Measurements from ENCODE around the gene LIMD2. TPM values are rescaled to one million over a fixed set of nuclear protein-coding genes. Genes with fewer than 3 reads are reported as not detected.

Gene LIMD2
- total and polyA plus RNA-seq, 2 of the 8 experiments (the other 6 are each of a cell fraction or from before 2014, with no cell fraction given): 72.0 to 77.2 TPM

DNA sequence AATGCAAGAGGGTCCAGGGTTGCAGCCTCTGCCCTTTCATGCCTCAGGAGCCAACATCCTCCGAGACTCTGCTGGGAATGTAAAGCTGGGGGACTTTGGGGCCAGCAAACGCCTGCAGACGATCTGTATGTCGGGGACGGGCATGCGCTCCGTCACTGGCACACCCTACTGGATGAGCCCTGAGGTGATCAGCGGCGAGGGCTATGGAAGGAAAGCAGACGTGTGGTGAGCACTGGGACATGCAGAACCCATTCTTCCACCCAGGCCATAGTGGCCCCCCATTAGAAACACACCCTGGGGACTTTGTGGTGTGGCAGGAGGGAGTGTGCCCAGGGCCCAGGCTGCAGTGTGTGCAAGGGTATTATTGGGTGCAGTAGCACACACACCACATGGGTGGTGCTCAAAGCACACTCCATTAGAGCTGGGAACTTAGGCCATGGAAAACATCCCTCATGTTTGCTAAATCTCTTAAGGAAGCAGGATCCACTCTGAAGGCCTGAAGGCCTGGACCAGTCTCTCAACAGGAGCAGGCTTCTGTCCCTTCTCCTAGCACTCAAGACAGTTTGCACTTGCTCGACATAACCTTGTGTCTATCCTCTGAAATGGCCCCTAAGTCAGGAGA, 7.6 kb downstream of the LIMD2 start:
- H3K9ac ChIP-seq (replicated peaks in 1 of 4; ENCODE audit: extremely low read depth in 1 of 4, low read depth in 3 of 4, low read length in 3 of 4): no peak overlapping the region
- no peak overlapping the region for H3K14ac ChIP-seq (ENCODE audit: insufficient read length)
- FAIRE-seq (no peak), DNase-seq (ENCODE audit: low read depth in 1 of 2, low spot score in 2 of 2) (no peak)
- no peak overlapping the region for H2BK15ac ChIP-seq (ENCODE audit: low read length)
- no peaks in the 10 kb centered on the region for H3K79me1 ChIP-seq (ENCODE audit: low read depth, low read length)
- no peak overlapping the region for H3K4me3 ChIP-seq (ENCODE audit: extremely low read depth in 1 of 4, insufficient read depth in 2 of 4, low read depth in 3 of 4, low read length in 4 of 4)
- H3K36me3 ChIP-seq (ENCODE audit: control insufficient read depth in 2 of 4, insufficient read depth in 4 of 4, low read length in 3 of 4): peaks cover 4 to 17% (median 9%) of the 10 kb centered on the region in 4 experiments; a peak in 5 of 8 replicates
- H3K18ac ChIP-seq (ENCODE audit: extremely low read depth, low read length): no peak overlapping the region
- no peak overlapping the region for H2BK120ac ChIP-seq (replicated peaks; ENCODE audit: low read depth, low read length)
- no peaks in the 10 kb centered on the region for H3K9me3 ChIP-seq (ENCODE audit: insufficient read depth in 2 of 2, low read depth in 1 of 2, low read length in 1 of 2)
- no peak overlapping the region for H3K27ac ChIP-seq (ENCODE audit: low read depth, low read length)
- H4K8ac ChIP-seq (ENCODE audit: extremely low read depth, insufficient read depth, low read length): no peak overlapping the region
- no peak overlapping the region for H2AFZ ChIP-seq (ENCODE audit: low read length)
- no peak overlapping the region for H2BK12ac ChIP-seq (ENCODE audit: low read depth, low read length)
- no peak overlapping the region for H3K56ac ChIP-seq (replicated peaks; ENCODE audit: insufficient read length, low read depth, low read length)
- H4K91ac ChIP-seq (replicated peaks; ENCODE audit: insufficient read length, low read length): no peak overlapping the region
- H3K79me2 ChIP-seq (ENCODE audit: control insufficient read depth in 1 of 2, insufficient read depth in 2 of 2, low read length in 2 of 2): no peaks in the 10 kb centered on the region
- H3K23ac ChIP-seq (ENCODE audit: insufficient read length): no peak overlapping the region
- no peaks in the 10 kb centered on the region for H3K23me2 ChIP-seq (ENCODE audit: low read depth, low read length)
- 89% methylated on average over 11 of the region's 11 CpGs; no CpG with 5 or more reads in 1 of the 2 experiments for WGBS, 2 experiments (ENCODE audit: extremely low coverage in 1 of 2, insufficient coverage in 1 of 2, insufficient read length in 1 of 2, insufficient replicate concordance in 2 of 2, low coverage in 1 of 2, low lambda C conversion rate in 2 of 2, missing lambda C conversion rate in 1 of 2)
- peaks cover 2 to 3% of the 10 kb centered on the region in 2 experiments for H4K20me1 ChIP-seq (replicated peaks in 1 of 2; ENCODE audit: control insufficient read depth in 1 of 2, insufficient read depth in 2 of 2, low read length in 2 of 2)
- H2BK20ac ChIP-seq (ENCODE audit: low read length): no peak overlapping the region
- ChIA-PET POLR2A (ENCODE audit: partially characterized antibody) (interaction anchor here (1.7 kb wide), 1 partner anchor 12 kb away, joined by 4 read pairs; no protein-coding TSS in a partner anchor), CTCF (ENCODE audit: partially characterized antibody) (interaction anchor here (0.8 to 7.3 kb wide), 10 partner anchors 9 to 266 kb away, joined by 3 to 65 read pairs (median 6); no protein-coding TSS in a partner anchor)
- H3K4me1 ChIP-seq (replicated peaks in 1 of 4; ENCODE audit: control insufficient read depth in 3 of 4, insufficient read depth in 4 of 4, low read length in 3 of 4): peaks cover 0 to 6% (median 2%) of the 10 kb centered on the region in 4 experiments; a peak in 3 of 7 replicates
- H2BK5ac ChIP-seq (ENCODE audit: low read depth, low read length): no peak overlapping the region
- no peak overlapping the region for H4K5ac ChIP-seq (ENCODE audit: insufficient read length, low read depth, low read length)
- no peak overlapping the region for H2AK5ac ChIP-seq (ENCODE audit: low read depth, low read length)
- H3K4me2 ChIP-seq (ENCODE audit: insufficient read depth in 1 of 2, low read depth in 2 of 2, low read length in 2 of 2): no peak overlapping the region
- no peaks in the 10 kb centered on the region for H3K27me3 ChIP-seq (replicated peaks in 1 of 4; ENCODE audit: control insufficient read depth in 3 of 4, extremely low read depth in 1 of 4, insufficient read depth in 3 of 4, low read length in 3 of 4)
- TF ChIP-seq, protein P1, sequence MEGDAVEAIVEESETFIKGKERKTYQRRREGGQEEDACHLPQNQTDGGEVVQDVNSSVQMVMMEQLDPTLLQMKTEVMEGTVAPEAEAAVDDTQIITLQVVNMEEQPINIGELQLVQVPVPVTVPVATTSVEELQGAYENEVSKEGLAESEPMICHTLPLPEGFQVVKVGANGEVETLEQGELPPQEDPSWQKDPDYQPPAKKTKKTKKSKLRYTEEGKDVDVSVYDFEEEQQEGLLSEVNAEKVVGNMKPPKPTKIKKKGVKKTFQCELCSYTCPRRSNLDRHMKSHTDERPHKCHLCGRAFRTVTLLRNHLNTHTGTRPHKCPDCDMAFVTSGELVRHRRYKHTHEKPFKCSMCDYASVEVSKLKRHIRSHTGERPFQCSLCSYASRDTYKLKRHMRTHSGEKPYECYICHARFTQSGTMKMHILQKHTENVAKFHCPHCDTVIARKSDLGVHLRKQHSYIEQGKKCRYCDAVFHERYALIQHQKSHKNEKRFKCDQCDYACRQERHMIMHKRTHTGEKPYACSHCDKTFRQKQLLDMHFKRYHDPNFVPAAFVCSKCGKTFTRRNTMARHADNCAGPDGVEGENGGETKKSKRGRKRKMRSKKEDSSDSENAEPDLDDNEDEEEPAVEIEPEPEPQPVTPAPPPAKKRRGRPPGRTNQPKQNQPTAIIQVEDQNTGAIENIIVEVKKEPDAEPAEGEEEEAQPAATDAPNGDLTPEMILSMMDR (IDR thresholded peaks at IDR 0.05; ENCODE audit: control extremely low read depth in 1 of 3, insufficient read depth in 1 of 3, low read depth in 1 of 3, low read length in 3 of 3): peak in 1 of 3 experiments; percentile 21; a peak in 1 of 4 replicates
- TF ChIP-seq JUN (IDR thresholded peaks at IDR 0.05; ENCODE audit: low read depth, low read length): no peak
- H3K4ac ChIP-seq (replicated peaks; ENCODE audit: insufficient read length, low read depth, low read length): no peak overlapping the region
